Fibroblast of pulmonary artery (primary cell): Measurements from ENCODE around the gene GMDS.

ENCODE experiments used
- DNase-seq: peaks from one replicate; pipeline ENCODE4 v3.0.0-alpha.2; 2010; ENCODE audit warnings: low read depth
- H3K4me3 ChIP-seq: replicated peaks from 2 replicates; pipeline ENCODE4 v1.5.1; 2011; ENCODE audit warnings: low read depth, mild to moderate bottlenecking, control low read depth, low read length, moderate library complexity
- CTCF ChIP-seq: IDR thresholded peaks from 2 replicates; pipeline ENCODE4 v1.5.1; 2011; ENCODE audit warnings: mild to moderate bottlenecking, control low read depth, low read length, inconsistent platforms; ENCODE audit errors: missing control alignments

The GMDS gene

GRCh38 chr6:1749041-1749440 lies 496.4 kb downstream of the GMDS start:
- DNase-seq, result no peak
- no peak for TF ChIP-seq CTCF
- H3K4me3 ChIP-seq, result no peak overlapping the region

DNA sequence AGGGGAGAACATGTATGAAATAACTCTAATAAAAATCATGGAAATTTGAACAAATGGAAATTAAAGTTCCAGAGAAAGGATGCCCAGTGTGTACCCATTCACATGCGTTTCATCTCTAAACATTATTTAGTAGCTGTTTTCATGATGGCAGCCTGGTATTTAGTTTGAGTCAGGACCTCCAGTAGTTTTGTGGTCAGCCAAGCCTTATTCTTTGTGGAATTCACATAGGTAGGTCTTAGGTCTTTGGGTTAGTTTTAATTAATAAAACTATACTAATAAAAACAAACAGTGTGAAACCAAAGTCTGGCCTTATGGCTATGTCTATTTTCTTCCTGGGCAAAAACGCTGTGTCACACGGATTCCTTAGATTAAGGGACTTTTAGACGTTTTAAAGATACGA lies 497.9 kb downstream of the GMDS start:
- no peak overlapping the region for H3K4me3 ChIP-seq
- DNase-seq, result no peak
- TF ChIP-seq CTCF, result no peak

DNA sequence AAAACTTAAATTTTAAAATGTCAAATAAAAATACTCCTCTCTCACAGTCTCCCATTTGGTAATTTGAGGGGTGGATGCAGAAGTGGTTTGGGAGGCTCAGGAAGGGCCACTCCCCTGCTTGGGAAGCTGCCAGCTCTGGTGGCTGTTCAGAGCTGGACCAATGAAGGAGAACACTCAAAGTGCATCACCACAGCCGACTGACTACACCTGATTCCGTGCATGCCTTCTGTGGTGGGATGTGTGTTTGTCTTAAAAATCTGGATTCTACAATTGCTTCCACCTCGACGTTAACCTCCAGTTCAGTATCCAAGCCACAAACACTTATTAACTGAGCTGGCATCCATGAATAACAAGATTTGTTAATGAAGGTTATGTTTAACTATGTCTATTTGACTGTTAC lies 498.4 kb downstream of the GMDS start:
- TF ChIP-seq CTCF, result no peak
- no peak overlapping the region for H3K4me3 ChIP-seq
- no peak for DNase-seq

DNA sequence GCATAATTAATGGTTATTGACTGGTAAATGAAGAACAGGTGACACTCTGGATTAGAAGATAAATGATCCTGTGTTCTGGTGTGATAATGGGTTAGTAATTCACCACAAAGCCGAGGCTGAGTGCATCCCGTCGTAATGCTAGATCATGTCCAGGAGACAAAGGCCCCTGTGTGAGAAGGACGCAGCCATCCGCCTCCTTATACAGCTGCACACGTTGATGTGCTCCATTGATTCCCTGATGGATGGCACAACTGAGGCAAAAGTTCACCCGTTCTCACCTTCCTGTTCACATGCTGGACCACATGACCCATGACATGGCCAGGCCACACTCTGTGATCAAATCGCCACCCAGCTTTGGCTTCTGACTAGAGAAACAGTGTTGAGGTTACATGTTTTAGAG lies 499.6 kb downstream of the GMDS start:
- H3K4me3 ChIP-seq, result no peak overlapping the region
- DNase-seq, result no peak
- no peak for TF ChIP-seq CTCF

- TF ChIP-seq CTCF, result no peak
- no peak for DNase-seq
Measured at GRCh38 chr6:1744543-1744942, 500.9 kb downstream of the GMDS start.

DNA sequence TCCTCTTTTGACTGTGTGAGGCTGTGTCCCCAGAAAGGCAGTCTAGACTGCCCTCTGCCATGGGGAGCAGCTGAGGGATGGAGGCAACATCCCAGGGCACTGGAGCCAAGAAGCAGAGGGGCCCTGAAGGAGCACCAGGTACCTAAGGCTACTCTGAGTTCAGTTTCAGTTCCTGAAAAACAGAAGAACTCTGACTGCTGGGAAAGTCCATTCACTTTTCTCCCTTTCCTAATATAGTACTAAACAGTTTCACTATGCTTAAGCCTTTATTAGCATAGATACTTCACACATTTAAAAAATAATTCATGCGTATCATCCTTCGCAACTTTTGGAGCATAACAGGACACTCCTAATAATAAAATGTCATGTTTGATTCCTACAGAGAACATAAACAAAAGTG lies 505.7 kb downstream of the GMDS start:
- no peak for DNase-seq
- TF ChIP-seq CTCF, result no peak

More at GRCh38 chr6:1744543-1744942, 500.9 kb downstream of the GMDS start:
- H3K4me3 ChIP-seq, result no peak overlapping the region

DNA sequence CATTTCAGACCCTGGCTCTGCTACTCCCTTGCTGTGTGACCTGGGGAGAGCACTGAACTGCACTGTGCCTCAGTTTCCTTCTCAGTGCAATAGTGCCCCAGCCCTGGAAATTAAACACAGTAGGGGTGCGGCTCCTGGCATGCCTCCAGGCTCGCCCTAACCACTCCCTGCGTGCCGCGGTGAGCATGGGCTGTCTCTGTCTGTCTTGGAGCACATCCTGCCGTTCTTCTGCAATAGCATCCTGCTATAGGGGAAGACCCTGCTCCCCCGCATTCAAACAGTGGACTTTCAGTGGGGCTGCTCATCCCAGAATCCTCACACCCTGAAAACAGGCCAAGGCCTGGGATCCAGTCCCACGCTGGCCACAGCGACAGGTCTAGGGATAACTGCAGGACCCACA lies 506.2 kb downstream of the GMDS start:
- DNase-seq, result no peak
- TF ChIP-seq CTCF, result no peak
- no peak overlapping the region for H3K4me3 ChIP-seq

More for the DNA sequence above, 505.7 kb downstream of the GMDS start:
- no peak overlapping the region for H3K4me3 ChIP-seq
